ENCODE data around the gene GPC6. TPM values are rescaled to one million over a fixed set of nuclear protein-coding genes. Genes with fewer than 3 reads are reported as not detected.

GPC6 gene
- total RNA-seq, 1 donor from 2014 or later: 18.7 TPM

- TF ChIP-seq CTCF (conservative IDR thresholded peaks at IDR 0.05; ENCODE audit: low read depth, low read length): no peak
- no peak for DNase-seq (ENCODE audit: low read depth)
Observed at GRCh38 chr13:93222976-93223375, 3.6 kb upstream of the GPC6 start.

GRCh38 chr13:93224535-93224934 is 2.1 kb upstream of the GPC6 start:
- TF ChIP-seq CTCF (conservative IDR thresholded peaks at IDR 0.05; ENCODE audit: low read depth, low read length): no peak
- H3K4me3 ChIP-seq (ENCODE audit: low read depth, low read length): no peak overlapping the region
- no peak for DNase-seq (ENCODE audit: low read depth)

More at GRCh38 chr13:93222976-93223375, 3.6 kb upstream of the GPC6 start:
- H3K4me3 ChIP-seq (ENCODE audit: low read depth, low read length): no peak overlapping the region

GRCh38 chr13:93225610-93226009 is 997 bp upstream of the GPC6 start:
- DNase-seq (ENCODE audit: low read depth): no peak
- TF ChIP-seq CTCF (conservative IDR thresholded peaks at IDR 0.05; ENCODE audit: low read depth, low read length): no peak
- H3K4me3 ChIP-seq (ENCODE audit: low read depth, low read length): peak overlapping the region; percentile 90

- H3K4me3 ChIP-seq (ENCODE audit: low read depth, low read length): peak overlapping the region; percentile 90
- no peak for DNase-seq (ENCODE audit: low read depth)
- no peak for TF ChIP-seq CTCF (conservative IDR thresholded peaks at IDR 0.05; ENCODE audit: low read depth, low read length)
Observed at GRCh38 chr13:93226065-93226622, 463 bp upstream of the GPC6 start.

GRCh38 chr13:93227280-93227877 is 772 bp downstream of the GPC6 start:
- no peak for DNase-seq (ENCODE audit: low read depth)
- no peak for TF ChIP-seq CTCF (conservative IDR thresholded peaks at IDR 0.05; ENCODE audit: low read depth, low read length)
- H3K4me3 ChIP-seq (ENCODE audit: low read depth, low read length): peak overlapping the region; percentile 90

GRCh38 chr13:93227878-93228642 is 1.5 kb downstream of the GPC6 start:
- TF ChIP-seq CTCF (conservative IDR thresholded peaks at IDR 0.05; ENCODE audit: low read depth, low read length): peak; percentile 52
- peak overlapping the region; percentile 90 for H3K4me3 ChIP-seq (ENCODE audit: low read depth, low read length)
- DNase-seq (ENCODE audit: low read depth): no peak

Measured in epithelial cell of proximal tubule (primary cell).